HG03558 (cell line): ENCODE data around the gene CACNA1B.
"Not testable (repeated sequence)": the region's sequence is repeated elsewhere in the genome, so short reads cannot be mapped to it uniquely, and the experiment has no call there.

Experiments used
- ATAC-seq: cut with Tn5 transposase; IDR thresholded peaks from one replicate; pipeline ENCODE4 v1.9.1; 2021; ENCODE audit warnings: moderate number of reproducible peaks; ENCODE audit not compliant: unreplicated experiment; ENCODE audit errors: extremely low read depth

The CACNA1B gene

GRCh38 chr9:137865581-137866145 lies 11.9 kb upstream of the CACNA1B start:
- ATAC-seq = no peak

- no peak for ATAC-seq
These were observed 11.1 kb upstream of the CACNA1B start for GRCh38 chr9:137866226-137867141.

- ATAC-seq = no peak
These were observed 7.2 kb upstream of the CACNA1B start for GRCh38 chr9:137870432-137870831.

GRCh38 chr9:137872296-137872695 lies 5.3 kb upstream of the CACNA1B start:
- no peak for ATAC-seq

DNA sequence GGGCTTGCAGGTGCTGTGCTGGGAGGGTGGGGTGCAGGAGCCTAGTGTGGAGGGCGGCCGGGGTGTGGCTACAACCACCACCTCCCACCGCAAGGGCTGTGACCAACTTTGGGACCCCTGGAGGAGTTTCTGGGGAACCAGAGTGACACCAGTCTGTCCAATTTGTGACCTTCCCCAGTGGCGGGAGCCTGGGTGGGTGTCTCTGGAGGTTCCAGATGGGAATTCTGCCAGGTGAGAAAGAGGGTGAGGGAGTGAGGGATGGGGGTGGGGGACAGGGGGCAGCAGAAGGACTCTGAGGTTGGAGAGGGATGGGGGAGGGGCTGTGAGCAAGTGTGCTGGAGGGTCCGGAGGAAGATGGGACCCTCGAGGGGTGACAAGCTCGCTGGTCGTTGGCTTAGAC lies 4.2 kb upstream of the CACNA1B start:
- ATAC-seq = no peak

- ATAC-seq = no peak
These were observed 3.7 kb upstream of the CACNA1B start for GRCh38 chr9:137873858-137874362.

DNA sequence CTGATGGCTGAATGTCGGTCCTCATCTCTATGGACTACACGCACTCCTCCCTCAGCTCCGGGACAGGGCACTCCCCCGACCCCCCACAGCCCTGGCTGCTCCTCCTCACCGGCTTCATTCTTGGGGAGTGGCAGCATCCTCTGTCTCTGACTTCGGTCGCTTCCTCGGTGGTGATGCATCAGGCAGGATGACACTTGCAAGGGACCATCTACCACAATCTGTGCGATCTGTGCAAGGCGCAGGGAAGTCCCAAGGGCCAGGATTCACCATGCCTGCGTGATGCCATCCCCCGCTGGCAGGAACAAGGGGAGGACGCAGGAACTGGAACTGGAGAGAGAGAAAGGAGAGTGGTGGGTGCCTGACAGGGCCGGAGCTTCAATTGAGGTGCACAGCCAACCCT lies 2.2 kb upstream of the CACNA1B start:
- no peak for ATAC-seq

- ATAC-seq = no peak
These were observed 1.7 kb upstream of the CACNA1B start for GRCh38 chr9:137875846-137876245.

DNA sequence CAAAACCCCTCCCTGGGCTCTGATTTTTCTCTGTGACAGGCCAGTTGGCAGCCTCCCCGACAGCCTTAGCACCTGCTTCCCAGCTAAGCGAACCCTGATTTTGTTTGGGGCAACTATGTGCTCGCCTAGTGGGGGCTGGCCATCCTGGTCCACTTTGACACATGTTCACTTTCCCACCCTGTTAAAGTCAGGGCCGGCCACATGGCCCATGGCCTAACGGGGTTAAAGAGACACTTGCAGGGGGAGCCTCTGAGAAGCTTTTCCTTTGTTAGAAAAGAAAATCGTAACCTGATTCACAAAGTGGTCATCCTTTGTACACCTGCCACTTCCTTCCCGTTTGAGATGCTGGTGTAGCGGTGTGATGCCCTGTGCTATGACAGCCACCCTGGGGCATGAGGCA lies 1.3 kb upstream of the CACNA1B start:
- ATAC-seq = no peak

DNA sequence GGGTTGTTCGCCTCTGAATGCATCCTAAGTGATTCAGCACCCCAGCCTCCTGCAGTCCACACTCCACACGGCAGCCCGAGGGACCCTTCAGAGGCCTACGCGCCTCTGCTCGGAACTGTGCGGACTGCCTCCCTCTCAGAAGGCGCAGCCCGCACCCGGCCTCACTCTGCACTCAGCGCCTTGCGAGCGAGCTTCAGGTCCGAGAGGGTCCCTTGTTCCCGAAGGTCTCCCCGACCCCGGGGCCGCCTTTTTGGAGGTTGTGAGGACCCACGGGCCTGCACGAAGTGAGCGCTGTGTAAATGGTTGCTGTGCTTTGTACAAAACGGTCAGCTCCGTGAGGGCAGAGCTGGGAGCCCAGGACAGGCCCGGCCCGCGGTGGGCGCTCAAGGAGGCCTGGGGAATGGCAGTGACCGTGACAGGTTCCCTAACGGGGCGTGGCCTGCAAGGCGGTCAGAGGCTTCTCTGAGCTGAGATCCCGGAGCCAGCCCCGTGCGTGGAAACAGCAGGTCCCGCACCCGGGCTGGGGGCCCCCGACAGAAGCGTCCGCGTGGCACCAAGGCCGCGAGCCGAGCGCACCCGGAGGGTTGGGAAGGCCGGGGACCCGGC lies 698 bp upstream of the CACNA1B start:
- ATAC-seq = no peak

DNA sequence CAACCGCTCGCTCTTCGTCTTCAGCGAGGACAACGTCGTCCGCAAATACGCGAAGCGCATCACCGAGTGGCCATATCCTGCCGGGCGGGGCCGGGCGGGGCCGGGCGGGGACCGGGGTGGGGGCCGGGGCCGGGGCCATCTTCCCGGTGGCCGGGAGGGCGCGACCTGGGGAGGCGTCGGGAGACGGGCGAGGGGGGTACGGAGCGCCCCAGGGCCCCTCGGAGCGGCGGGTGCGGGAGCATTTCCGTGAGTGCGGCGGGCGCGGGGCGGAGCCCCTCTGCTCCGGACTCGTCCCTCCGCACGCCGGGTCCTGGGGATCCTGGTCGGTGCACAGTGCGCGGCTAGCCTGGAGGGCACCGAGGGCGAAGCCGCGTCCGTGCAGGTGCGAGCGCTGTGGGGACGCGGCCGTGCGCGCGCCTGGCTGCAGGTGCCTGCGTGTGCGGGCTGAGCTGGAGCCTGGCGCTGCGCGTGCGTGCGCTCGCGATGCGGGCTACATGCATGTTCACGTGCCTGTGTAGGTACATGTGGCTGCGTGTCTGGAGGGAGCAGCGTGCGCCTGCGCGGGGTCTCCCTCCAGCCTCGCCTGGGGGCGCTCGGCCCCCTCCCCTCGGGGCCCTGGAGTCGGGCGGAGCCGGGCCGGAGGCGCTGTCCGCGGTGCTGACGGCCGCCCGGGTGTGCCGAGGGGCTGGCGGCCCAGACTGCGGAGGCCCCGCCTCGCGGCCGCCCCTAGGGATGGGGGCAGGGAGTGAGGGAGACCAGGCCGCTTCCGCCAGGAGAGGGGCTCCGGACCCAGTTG lies 762 bp downstream of the CACNA1B start:
- no peak for ATAC-seq

DNA sequence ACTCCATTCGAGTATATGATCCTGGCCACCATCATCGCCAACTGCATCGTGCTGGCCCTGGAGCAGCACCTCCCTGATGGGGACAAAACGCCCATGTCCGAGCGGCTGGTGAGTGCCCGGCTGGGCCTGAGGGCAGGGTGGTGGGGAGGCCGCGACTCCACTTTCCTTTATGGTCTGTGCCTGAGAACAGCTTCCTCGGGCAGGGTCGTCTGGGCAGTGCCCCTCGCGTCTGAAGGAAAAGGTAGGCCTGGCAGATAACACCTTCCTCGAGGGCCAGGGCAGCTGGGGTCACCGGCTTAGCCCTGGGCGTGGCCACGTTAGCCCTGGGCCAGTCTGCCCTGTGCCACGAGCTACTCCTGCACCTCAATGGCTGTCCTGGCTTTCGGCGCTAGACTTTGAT lies 1.5 kb downstream of the CACNA1B start:
- ATAC-seq = no peak

DNA sequence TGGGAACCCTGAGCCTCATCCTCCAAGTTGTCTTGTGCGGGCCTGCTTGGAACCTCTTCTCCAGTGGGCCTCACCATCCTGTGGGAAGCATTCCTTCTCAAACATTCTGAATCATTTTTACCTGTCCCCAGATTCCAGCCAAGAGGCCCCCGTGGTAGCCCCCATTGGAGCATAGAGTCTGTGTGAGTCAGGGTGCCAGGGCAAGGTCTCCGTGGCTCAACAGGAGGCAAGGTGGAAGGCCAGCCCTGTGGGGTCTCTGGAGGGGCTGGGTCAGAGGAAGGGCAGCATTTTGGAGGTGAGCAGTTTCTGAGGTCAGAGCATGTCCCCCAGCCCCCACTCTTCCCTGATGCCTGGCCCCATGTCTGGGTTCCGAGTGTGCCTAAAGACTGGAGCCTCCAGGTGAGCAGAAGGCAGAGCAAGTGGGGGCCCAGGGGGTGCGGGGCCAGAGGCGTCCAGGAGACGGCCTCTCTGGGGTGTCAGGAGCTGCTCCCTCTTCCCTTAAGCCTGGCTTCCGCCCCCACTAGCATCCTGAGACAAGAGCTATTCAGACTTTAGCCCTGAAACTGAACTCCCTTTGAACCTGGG lies 2.1 kb downstream of the CACNA1B start:
- no peak for ATAC-seq

- no peak for ATAC-seq
These were observed 2.8 kb downstream of the CACNA1B start for GRCh38 chr9:137880160-137880975.

DNA sequence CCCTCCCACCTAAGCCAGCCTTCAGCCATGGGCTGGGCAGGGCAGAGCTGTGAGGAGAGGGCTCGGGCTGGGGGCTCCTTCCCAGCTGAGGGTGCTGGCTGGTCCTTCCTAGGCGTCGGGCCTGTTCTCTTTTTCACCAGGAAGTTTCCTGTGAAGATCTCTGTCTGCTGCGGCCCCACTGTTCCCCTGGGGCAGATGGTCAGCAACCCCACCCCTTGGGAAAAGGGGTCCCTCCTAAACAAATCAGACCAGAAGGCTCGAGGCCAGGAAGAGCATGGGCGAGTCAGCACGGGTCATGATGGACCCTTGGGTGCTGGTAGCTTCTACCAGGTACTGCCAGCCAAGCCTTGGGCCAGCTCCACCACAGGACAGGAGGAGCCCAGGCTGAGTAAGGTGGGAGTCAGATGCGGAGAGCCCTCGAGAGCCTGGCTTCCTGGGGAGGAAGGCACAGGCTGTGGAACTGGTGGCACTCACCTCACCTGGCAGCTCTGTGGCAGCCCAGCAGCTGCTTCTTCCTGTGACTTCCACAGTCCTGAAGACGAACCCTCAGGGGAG lies 3.5 kb downstream of the CACNA1B start:
- no peak for ATAC-seq

GRCh38 chr9:137881591-137882505 lies 4.3 kb downstream of the CACNA1B start:
- no peak for ATAC-seq

DNA sequence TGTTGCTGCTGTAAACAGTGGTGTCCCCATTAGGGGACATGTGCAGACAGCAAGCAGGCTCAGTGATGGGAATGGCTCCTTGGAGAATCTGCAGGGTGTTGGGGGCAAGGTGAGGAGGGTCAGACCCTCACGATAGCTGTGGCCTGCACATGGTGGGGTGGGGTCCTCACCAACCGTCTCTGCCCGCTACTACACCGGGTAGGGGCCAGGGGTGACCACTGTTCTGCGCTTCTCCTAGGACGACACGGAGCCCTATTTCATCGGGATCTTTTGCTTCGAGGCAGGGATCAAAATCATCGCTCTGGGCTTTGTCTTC lies 4.9 kb downstream of the CACNA1B start:
- no peak for ATAC-seq

- not testable (repeated sequence) for ATAC-seq
These were observed 6.4 kb downstream of the CACNA1B start for GRCh38 chr9:137883977-137884376.
